WTC11 (cell line): ENCODE results near the gene TIGD2.

ENCODE experiments used
- CTCF ChIP-seq: fragments of 200-600 bp; IDR thresholded peaks from 2 replicates; pipeline ENCODE4 v1.8.0; 2022; ENCODE audit warnings: antibody characterized with exemption
- ZBTB21 ChIP-seq: sonication (generic); formaldehyde crosslinking; IDR thresholded peaks from 2 replicates; pipeline ENCODE4 v1.8.1; 2023; ENCODE audit warnings: mild to moderate bottlenecking, missing genetic modification reagents, borderline replicate concordance

- TF ChIP-seq ZBTB21 (CRISPR knock-in tag) = no peak
- TF ChIP-seq CTCF = no peak
These were observed 26.4 kb downstream of the TIGD2 start for GRCh38 chr4:89137695-89138094.
